ENCODE data around the gene MYO1D.

GRCh38 chr17:32464374-32464773 is 412.6 kb downstream of the MYO1D start:
- TF ChIP-seq ATF2 (CRISPR knock-in tag; IDR thresholded peaks at IDR 0.05; ENCODE audit: borderline replicate concordance, low read depth), result no peak
- TF ChIP-seq CREB1 (CRISPR knock-in tag; IDR thresholded peaks at IDR 0.05), result no peak
- TF ChIP-seq E2F1 (CRISPR knock-in tag; IDR thresholded peaks at IDR 0.05), result no peak
- no peak for TF ChIP-seq CTCF (IDR thresholded peaks at IDR 0.05)
- TF ChIP-seq SP1 (CRISPR knock-in tag; conservative IDR thresholded peaks at IDR 0.05), result no peak
- no peak for TF ChIP-seq ATF6 (CRISPR knock-in tag; IDR thresholded peaks at IDR 0.05)
